Lower leg skin (tissue), 4 donors: ENCODE data around the gene ARHGAP24. TPM values are rescaled to one million over a fixed set of nuclear protein-coding genes. Genes with fewer than 3 reads are reported as not detected.
"Not testable (repeated sequence)": the region's sequence is repeated elsewhere in the genome, so short reads cannot be mapped to it uniquely, and the experiment has no call there.

Experiments
- DNase-seq, 2 donors: peaks; one replicate each; pipeline ENCODE4 v3.0.0-alpha.2; 2019; ENCODE audit warnings: low spot score in 2 of 2
- H3K4me3 ChIP-seq: fragments of 200-600 bp; sonication (generic); 2 replicates; pipeline ENCODE4 v1.5.1; 2017; ENCODE audit warnings: mild to moderate bottlenecking, low read depth; ENCODE audit not compliant: poor library complexity, severe bottlenecking
- POLR2A ChIP-seq, 2 donors: fragments of 450-650 bp; IDR thresholded peaks; one replicate each; pipeline ENCODE4 v1.6.1; 2016 to 2017; ENCODE audit warnings: antibody characterized with exemption in 2 of 2, mild to moderate bottlenecking in 1 of 2, moderate library complexity in 1 of 2
- WGBS, 2 donors: methylation state at CpG; one replicate each; pipeline ENCODE4 v1.1.5; 2018; 5-methylcytosine and 5-hydroxymethylcytosine counted together
- intact Hi-C: fragments of 100-400 bp; cut with DNase I; formaldehyde crosslinking; loops from one replicate; pipeline ENCODE4 v1.15.0; 2023; ENCODE audit warnings: low total_unique reads
- total RNA-seq, 4 donors: library from RNA; depleted of rRNA; stranded (reverse); fragments of >200 nt; gene quantifications; one replicate each; pipeline ENCODE4 v1.1.0, GENCODE V29; 2016
- TF ChIP-seq, protein P1 (sequence below), 3 donors: fragments of 450-650 bp; IDR thresholded peaks; one replicate each; pipeline ENCODE4 v1.5.1; 2016; ENCODE audit warnings: antibody characterized with exemption in 3 of 3, mild to moderate bottlenecking in 3 of 3, moderate library complexity in 2 of 3

ARHGAP24 gene
- total RNA-seq, 4 donors from 2014 or later: 13.1 to 58.4 (median 24.0) TPM

DNA sequence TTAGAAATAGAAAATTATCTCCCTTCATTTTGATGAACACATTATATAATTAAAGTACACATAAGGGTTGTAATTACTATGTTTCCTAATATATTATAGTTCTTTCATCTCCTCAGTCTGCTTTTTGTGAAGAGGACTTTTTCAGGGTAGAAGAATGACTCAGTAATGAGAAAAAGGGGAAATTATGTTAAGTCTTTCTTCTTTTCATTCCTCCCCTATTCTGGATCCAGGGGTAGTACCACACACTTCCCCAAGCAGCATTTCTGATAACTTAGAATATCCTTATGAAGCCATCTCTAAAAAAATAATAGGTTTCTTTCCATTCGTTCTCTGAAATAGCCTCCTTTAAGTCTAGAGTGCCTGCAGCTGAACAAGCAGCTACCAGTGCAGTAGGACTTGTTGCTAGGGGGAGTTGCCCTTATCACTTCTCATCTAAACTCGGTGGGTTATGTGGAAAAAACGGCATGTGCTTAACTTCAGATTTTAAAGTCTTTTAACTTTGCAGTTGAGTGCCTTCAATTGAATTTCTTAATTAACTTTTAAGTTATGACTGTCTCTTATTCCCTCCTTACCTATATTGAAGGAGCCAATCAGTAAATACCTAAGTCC lies 184.8 kb downstream of the ARHGAP24 start:
- intact Hi-C loops: no loop called here
- WGBS, 2 donors: 34 to 43% methylated on average over 3 of the region's 3 CpGs

DNA sequence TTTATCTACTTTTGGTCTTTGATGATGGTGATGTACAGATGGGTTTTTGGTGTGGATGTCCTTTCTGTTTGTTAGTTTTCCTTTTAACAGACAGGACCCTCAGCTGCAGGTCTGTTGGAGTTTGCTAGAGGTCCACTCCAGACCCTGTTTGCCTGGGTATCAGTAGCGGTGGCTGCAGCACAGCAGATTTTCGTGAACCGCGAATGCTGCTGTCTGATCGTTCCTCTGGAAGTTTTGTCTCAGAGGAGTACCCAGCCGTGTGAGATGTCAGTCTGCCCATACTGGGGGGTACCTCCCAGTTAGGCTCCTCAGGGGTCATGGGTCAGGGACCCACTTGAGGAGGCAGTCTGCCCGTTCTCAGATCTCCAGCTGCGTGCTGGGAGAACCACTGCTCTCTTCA lies 191.7 kb downstream of the ARHGAP24 start:
- WGBS, 2 donors: 98% methylated on average over 7 to 8 of the region's 8 CpGs
- DNase-seq, H3K4me3 ChIP-seq, intact Hi-C loops: not testable (repeated sequence)

More for the DNA sequence above, 184.8 kb downstream of the ARHGAP24 start:
- TF ChIP-seq POLR2A (IDR thresholded peaks at IDR 0.05): no peak
- TF ChIP-seq, protein P1, sequence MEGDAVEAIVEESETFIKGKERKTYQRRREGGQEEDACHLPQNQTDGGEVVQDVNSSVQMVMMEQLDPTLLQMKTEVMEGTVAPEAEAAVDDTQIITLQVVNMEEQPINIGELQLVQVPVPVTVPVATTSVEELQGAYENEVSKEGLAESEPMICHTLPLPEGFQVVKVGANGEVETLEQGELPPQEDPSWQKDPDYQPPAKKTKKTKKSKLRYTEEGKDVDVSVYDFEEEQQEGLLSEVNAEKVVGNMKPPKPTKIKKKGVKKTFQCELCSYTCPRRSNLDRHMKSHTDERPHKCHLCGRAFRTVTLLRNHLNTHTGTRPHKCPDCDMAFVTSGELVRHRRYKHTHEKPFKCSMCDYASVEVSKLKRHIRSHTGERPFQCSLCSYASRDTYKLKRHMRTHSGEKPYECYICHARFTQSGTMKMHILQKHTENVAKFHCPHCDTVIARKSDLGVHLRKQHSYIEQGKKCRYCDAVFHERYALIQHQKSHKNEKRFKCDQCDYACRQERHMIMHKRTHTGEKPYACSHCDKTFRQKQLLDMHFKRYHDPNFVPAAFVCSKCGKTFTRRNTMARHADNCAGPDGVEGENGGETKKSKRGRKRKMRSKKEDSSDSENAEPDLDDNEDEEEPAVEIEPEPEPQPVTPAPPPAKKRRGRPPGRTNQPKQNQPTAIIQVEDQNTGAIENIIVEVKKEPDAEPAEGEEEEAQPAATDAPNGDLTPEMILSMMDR (IDR thresholded peaks at IDR 0.05): no peak
- no peak overlapping the region for H3K4me3 ChIP-seq
- no peak for DNase-seq

DNA sequence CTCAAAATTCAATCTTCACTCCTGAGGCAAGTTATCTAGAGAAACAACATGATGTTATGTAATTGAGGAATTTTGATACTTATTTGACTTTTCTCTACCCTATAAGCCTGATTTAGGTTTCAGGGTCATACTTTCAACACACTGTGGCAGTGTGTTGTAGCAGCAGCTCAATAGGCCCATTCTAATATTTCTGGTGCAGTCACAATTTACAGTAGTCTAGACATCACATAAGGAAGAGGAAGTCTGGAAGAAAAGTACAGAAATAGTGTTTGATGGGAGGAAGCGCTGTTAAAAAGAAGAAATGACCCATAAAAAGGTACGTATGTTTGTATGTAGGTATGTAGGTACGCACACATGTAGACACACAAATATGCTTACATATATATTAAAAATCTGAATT lies 194.3 kb downstream of the ARHGAP24 start:
- WGBS, 2 donors: 84 to 96% methylated on average over 3 of the region's 3 CpGs
- TF ChIP-seq POLR2A (IDR thresholded peaks at IDR 0.05): no peak
- TF ChIP-seq, protein P1 (IDR thresholded peaks at IDR 0.05): no peak
- intact Hi-C loops: no loop called here
- DNase-seq: no peak
- no peak overlapping the region for H3K4me3 ChIP-seq

DNA sequence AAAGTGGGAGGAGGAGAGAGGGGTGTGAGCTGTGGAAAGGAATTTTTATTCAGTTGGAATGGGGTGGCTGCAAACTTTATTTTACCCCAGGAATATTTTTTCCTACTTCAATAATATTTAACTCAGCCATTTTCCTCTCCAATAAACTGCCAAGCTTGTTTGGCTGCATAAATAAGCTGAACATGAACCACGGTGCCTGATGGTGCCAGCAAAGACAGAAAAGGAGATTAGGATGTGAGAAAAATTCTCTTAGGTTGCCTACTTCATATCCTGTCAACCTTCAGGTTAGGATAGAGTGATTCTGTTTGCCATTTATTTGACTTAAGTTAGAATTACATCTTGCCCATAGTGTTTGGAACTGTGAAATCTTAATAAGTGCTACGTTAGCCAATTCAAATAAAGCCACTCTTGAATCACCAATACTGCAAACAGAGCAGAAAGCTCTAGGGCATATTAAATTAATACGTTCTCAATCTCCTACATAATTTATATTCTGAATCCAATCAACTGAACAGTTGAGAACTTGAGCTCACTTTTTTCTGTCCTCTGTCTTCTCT lies 195.1 kb downstream of the ARHGAP24 start:
- intact Hi-C loops: no loop called here
- no peak overlapping the region for H3K4me3 ChIP-seq
- TF ChIP-seq, protein P1 (IDR thresholded peaks at IDR 0.05): no peak
- no peak for TF ChIP-seq POLR2A (IDR thresholded peaks at IDR 0.05)
- no peak for DNase-seq
- WGBS, 2 donors: 49 to 60% methylated on average over 3 of the region's 3 CpGs

DNA sequence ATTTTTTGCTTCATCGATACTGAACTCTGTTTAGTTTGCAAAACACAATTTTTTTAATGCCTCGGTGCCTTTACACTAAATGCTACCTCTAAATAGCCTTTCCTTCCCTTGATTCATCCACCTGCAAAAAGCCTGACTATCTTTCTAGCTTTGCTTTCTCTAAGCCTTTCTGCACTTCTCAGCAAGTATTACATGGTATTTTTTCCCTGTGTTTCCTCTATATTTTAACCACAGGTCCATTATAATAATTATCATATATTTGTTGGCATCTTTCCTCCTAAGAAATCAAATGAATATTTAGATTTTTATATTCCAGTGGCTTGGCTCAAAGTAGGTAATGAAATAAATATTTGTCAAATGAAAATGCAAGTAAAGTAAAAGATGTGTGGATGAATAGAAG lies 196.2 kb downstream of the ARHGAP24 start:
- TF ChIP-seq, protein P1 (IDR thresholded peaks at IDR 0.05): no peak
- no peak for TF ChIP-seq POLR2A (IDR thresholded peaks at IDR 0.05)
- DNase-seq: no peak
- intact Hi-C loops: no loop called here
- no peak overlapping the region for H3K4me3 ChIP-seq
- 92 to 96% methylated on average over 2 of the region's 2 CpGs for WGBS, 2 donors

DNA sequence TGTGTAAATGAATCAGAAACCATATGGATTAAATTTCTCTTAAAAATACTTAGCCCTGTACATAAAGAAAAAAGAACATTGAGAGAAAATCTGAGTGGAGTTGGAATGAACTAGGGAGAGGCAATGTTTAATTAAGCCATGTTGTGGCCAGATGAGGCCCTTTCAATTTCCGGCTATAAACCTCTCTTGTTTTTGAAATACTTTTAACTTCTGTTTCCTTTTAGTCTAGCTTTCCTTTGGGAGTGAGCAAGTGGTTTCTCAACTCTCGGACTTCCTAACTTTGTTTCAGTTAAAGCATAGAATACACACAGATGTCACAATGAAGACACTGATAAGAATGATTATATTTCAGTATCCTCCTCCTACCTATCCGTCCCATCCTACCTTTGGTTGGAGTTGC lies 197.2 kb downstream of the ARHGAP24 start:
- WGBS, 2 donors: 58 to 60% methylated on average over 3 of the region's 3 CpGs
- H3K4me3 ChIP-seq: no peak overlapping the region
- DNase-seq: no peak
- intact Hi-C loops: no loop called here
- TF ChIP-seq, protein P1 (IDR thresholded peaks at IDR 0.05): no peak
- no peak for TF ChIP-seq POLR2A (IDR thresholded peaks at IDR 0.05)
